SK-N-SH treated with all-trans-retinoic acid at 6 μM for 48 hours (cell line): ENCODE results near the gene NR2F2.

ENCODE experiments used
- ATAC-seq: fragments of 200-7000 bp; cut with Tn5 transposase; 3 replicates; pipeline ENCODE4 v1.9.1; 2020; ENCODE audit warnings: mild to moderate bottlenecking, moderate library complexity
- BACH2 ChIP-seq: fragments of 250-450 bp; sonication (Bioruptor Pico); IDR thresholded peaks from 2 replicates; pipeline ENCODE4 v1.9.0; 2021; ENCODE audit warnings: mild to moderate bottlenecking, borderline replicate concordance
- CREB5 ChIP-seq: fragments of 250-450 bp; sonication (Bioruptor Pico); IDR thresholded peaks from 2 replicates; pipeline ENCODE4 v1.5.1; 2020; ENCODE audit warnings: low read depth, mild to moderate bottlenecking, moderate library complexity
- CSDC2 ChIP-seq: fragments of 250-450 bp; sonication (Bioruptor Pico); IDR thresholded peaks from 2 replicates; pipeline ENCODE4 v1.5.0; 2020; ENCODE audit warnings: mild to moderate bottlenecking, moderate library complexity
- CSRNP3 ChIP-seq: fragments of 250-450 bp; sonication (Bioruptor Pico); IDR thresholded peaks from 2 replicates; pipeline ENCODE4 v1.5.1; 2021; ENCODE audit warnings: mild to moderate bottlenecking, moderate library complexity
- ISL1 ChIP-seq: fragments of 250-450 bp; sonication (Bioruptor Pico); IDR thresholded peaks from 2 replicates; pipeline ENCODE4 v2.1.2; 2022; ENCODE audit warnings: mild to moderate bottlenecking, moderate library complexity
- OSR1 ChIP-seq: fragments of 250-450 bp; sonication (Bioruptor Pico); IDR thresholded peaks from 2 replicates; pipeline ENCODE4 v1.8.0; 2022; ENCODE audit warnings: moderate library complexity, mild to moderate bottlenecking, inconsistent platforms
- PATZ1 ChIP-seq: fragments of 250-450 bp; sonication (Bioruptor Pico); IDR thresholded peaks from 2 replicates; pipeline ENCODE4 v1.8.0; 2020; ENCODE audit warnings: mild to moderate bottlenecking, moderate library complexity, borderline replicate concordance
- POU6F1 ChIP-seq: fragments of 250-450 bp; sonication (Bioruptor Pico); IDR thresholded peaks from 2 replicates; pipeline ENCODE4 v1.8.0; 2021; ENCODE audit warnings: low read depth, mild to moderate bottlenecking, moderate library complexity, borderline replicate concordance
- PPARA ChIP-seq: fragments of 250-450 bp; sonication (Bioruptor Pico); IDR thresholded peaks from 2 replicates; pipeline ENCODE4 v1.5.0; 2020; ENCODE audit warnings: mild to moderate bottlenecking, borderline replicate concordance
- RARB ChIP-seq: fragments of 250-450 bp; sonication (Bioruptor Pico); IDR thresholded peaks from 2 replicates; pipeline ENCODE4 v1.8.0; 2021; ENCODE audit warnings: mild to moderate bottlenecking, moderate library complexity
- TOX ChIP-seq: fragments of 250-450 bp; sonication (Bioruptor Pico); IDR thresholded peaks from 2 replicates; pipeline ENCODE4 v1.8.0; 2021; ENCODE audit warnings: mild to moderate bottlenecking, moderate library complexity, borderline replicate concordance
- ZC3H10 ChIP-seq: fragments of 250-450 bp; sonication (Bioruptor Pico); IDR thresholded peaks from 2 replicates; pipeline ENCODE4 v1.5.1; 2021; ENCODE audit warnings: mild to moderate bottlenecking, moderate library complexity
- ZFP30 ChIP-seq: fragments of 450-650 bp; formaldehyde crosslinking; IDR thresholded peaks from 2 replicates; pipeline ENCODE4 v1.5.0; 2022; ENCODE audit warnings: mild to moderate bottlenecking, moderate library complexity
- ZNF70 ChIP-seq: fragments of 450-650 bp; formaldehyde crosslinking; IDR thresholded peaks from 2 replicates; pipeline ENCODE4 v1.5.0; 2020; ENCODE audit warnings: mild to moderate bottlenecking, moderate library complexity
- ZNF8 ChIP-seq: fragments of 450-650 bp; formaldehyde crosslinking; IDR thresholded peaks from 2 replicates; pipeline ENCODE4 v1.5.0; 2020; ENCODE audit warnings: mild to moderate bottlenecking, moderate library complexity
- TF ChIP-seq, protein P1 (sequence below): fragments of 250-450 bp; sonication (Bioruptor Pico); IDR thresholded peaks from 2 replicates; pipeline ENCODE4 v1.5.0; 2020; ENCODE audit warnings: mild to moderate bottlenecking, moderate library complexity

The NR2F2 gene

GRCh38 chr15:96381463-96381862 lies 51.0 kb downstream of the NR2F2 start (continued):
- TF ChIP-seq, protein P1, sequence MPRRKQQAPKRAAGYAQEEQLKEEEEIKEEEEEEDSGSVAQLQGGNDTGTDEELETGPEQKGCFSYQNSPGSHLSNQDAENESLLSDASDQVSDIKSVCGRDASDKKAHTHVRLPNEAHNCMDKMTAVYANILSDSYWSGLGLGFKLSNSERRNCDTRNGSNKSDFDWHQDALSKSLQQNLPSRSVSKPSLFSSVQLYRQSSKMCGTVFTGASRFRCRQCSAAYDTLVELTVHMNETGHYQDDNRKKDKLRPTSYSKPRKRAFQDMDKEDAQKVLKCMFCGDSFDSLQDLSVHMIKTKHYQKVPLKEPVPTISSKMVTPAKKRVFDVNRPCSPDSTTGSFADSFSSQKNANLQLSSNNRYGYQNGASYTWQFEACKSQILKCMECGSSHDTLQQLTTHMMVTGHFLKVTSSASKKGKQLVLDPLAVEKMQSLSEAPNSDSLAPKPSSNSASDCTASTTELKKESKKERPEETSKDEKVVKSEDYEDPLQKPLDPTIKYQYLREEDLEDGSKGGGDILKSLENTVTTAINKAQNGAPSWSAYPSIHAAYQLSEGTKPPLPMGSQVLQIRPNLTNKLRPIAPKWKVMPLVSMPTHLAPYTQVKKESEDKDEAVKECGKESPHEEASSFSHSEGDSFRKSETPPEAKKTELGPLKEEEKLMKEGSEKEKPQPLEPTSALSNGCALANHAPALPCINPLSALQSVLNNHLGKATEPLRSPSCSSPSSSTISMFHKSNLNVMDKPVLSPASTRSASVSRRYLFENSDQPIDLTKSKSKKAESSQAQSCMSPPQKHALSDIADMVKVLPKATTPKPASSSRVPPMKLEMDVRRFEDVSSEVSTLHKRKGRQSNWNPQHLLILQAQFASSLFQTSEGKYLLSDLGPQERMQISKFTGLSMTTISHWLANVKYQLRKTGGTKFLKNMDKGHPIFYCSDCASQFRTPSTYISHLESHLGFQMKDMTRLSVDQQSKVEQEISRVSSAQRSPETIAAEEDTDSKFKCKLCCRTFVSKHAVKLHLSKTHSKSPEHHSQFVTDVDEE = no peak

GRCh38 chr15:96385195-96385594 lies 54.7 kb downstream of the NR2F2 start:
- TF ChIP-seq ZC3H10 (no peak), PATZ1 (CRISPR knock-in tag) (no peak), PPARA (CRISPR knock-in tag) (no peak), CSRNP3 (CRISPR knock-in tag) (no peak), ISL1 (CRISPR knock-in tag) (no peak), CSDC2 (CRISPR knock-in tag) (no peak), ZNF8 (CRISPR knock-in tag) (no peak), POU6F1 (CRISPR knock-in tag) (no peak), BACH2 (CRISPR knock-in tag) (no peak), OSR1 (no peak), ZFP30 (no peak)

GRCh38 chr15:96388673-96389072 lies 58.2 kb downstream of the NR2F2 start:
- no peak for TF ChIP-seq ZFP30
- TF ChIP-seq OSR1 = no peak
- no peak for TF ChIP-seq BACH2 (CRISPR knock-in tag)
- no peak for TF ChIP-seq ZNF70 (CRISPR knock-in tag)
- TF ChIP-seq CREB5 (CRISPR knock-in tag) = no peak
- TF ChIP-seq CSDC2 (CRISPR knock-in tag) = no peak
- no peak for TF ChIP-seq ZC3H10
- TF ChIP-seq ZNF8 (CRISPR knock-in tag) = no peak
- no peak for TF ChIP-seq RARB (CRISPR knock-in tag)
- TF ChIP-seq ISL1 (CRISPR knock-in tag) = no peak
- no peak for TF ChIP-seq TOX (CRISPR knock-in tag)
- no peak for ATAC-seq

More at GRCh38 chr15:96385195-96385594, 54.7 kb downstream of the NR2F2 start:
- no peak for ATAC-seq
